ENCODE measurements around the gene ACKR1.
A peak's percentile ranks its signal among the peaks of the same experiment; 100 is the strongest.

ACKR1 gene, protein sequence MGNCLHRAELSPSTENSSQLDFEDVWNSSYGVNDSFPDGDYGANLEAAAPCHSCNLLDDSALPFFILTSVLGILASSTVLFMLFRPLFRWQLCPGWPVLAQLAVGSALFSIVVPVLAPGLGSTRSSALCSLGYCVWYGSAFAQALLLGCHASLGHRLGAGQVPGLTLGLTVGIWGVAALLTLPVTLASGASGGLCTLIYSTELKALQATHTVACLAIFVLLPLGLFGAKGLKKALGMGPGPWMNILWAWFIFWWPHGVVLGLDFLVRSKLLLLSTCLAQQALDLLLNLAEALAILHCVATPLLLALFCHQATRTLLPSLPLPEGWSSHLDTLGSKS

GRCh38 chr1:159204161-159205141 is at the start of gene ACKR1:
Gene ACKR1 (plus strand): TSS chr1:159204875. CDS start chr1:159204960, 85 bp downstream.
- DNase-seq (ENCODE audit: low read depth in 2 of 2) = no peak

DNA sequence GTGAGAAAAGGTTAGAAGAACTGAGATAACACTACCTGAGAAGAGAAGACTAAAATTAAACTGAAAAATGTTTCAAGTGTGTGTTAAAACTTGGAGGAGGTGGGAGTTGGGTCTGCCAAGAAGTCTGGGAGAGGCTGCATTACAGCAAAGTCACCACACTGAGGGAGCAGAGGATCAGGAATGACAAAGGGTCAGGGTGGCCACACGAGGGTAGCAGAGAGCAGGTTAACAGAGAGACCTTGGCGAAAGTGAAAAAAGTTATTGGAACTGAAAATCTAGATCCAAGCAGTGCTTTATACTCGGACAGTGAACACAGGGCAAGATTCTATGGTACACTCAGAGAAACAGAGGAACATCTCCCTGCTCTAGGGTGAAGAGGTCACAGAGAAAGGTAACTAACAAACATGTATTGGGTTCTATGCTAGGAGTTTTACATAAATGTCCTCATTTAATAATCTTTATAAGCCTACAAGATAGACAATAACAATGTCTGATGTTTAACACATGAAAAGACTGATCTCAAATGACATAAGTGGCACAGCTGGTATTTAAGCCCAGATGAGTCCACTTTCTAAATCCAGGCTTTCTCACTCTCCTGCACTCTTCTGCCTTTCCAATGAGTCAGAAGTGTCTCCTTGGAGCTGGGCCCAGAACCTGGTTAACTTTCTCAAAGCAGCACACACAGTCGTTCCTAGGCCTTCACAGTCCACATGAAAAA is 43.5 kb upstream of the ACKR1 start:
- peak in 1 of 2 donors; percentile 24 for DNase-seq (ENCODE audit: low read depth in 2 of 2)

DNA sequence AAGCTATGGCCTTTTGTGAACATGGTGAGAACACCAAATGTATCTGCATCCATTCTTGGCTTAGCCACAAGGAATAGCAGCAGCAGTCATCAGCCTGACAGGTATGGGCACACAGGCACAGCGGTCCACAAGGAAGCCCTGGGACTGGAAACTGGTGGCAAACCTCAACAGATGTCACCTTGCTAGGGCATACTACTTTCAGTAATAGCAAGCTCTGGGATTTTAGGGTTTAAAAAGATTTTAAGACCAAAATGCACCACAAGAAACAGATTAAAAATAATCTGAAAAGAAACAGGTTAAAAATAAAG is 43.0 kb upstream of the ACKR1 start:
- DNase-seq (ENCODE audit: low read depth in 2 of 2) = no peak

DNA sequence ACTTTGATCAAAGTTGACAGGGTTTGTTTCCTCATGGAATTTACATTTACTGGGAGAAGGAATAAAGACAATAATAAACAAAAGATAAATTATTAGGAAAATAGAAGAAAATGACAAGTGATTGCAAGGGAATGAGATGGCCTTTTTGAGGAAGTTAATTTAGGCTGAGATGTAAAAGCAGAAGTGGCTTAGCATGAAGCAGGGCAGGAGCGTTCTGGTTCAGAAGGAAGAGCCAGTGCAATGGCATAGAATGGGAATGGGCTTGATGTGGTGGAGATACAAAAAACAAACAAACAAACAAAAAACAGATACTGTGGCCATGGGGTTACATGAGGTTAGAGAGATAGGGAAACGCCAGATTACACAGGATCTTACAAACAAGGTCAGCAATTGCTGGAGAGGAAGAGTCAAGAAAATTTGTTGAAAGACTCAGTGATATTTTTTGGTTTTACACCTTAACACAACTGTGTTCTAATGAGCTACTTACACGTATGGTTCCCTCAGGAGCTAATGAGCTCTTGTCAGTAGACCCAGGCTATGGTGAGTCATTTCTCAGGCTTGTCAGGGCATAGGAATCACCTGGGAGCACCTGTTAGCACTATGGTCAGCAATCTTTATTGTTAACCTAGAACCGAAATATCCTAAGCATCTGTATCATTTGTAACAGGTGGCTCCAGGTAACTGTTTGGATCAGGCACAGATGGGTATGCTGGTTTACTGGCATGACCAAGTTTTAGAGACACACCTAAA is 42.0 kb upstream of the ACKR1 start:
- no peak for DNase-seq (ENCODE audit: low read depth in 2 of 2)

GRCh38 chr1:159163614-159164228 is 41.0 kb upstream of the ACKR1 start:
- DNase-seq (ENCODE audit: low read depth in 2 of 2) = no peak

DNA sequence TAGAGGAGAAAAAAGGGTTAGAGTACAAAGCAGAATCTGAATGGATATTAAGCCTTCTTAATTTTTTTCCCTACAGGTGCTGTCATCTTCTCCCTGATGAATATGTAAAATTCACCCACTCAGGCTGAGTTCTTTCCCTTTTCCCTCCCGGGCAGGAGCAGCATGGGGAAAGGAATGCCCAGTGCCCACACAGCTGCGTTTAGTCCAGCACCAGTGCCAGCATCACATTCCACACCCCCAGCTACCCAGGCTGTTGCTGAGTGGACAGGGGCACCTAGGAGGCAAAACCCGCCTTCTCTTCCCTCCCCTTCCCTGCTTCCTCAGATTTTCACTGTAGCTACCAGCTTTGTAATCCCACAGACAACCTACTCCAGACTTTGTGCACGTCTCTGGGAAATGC is 36.6 kb upstream of the ACKR1 start:
- DNase-seq (ENCODE audit: low read depth in 2 of 2) = no peak

- DNase-seq (ENCODE audit: low read depth in 2 of 2) = no peak
Observed at GRCh38 chr1:159170639-159171038, 34.0 kb upstream of the ACKR1 start.

DNA sequence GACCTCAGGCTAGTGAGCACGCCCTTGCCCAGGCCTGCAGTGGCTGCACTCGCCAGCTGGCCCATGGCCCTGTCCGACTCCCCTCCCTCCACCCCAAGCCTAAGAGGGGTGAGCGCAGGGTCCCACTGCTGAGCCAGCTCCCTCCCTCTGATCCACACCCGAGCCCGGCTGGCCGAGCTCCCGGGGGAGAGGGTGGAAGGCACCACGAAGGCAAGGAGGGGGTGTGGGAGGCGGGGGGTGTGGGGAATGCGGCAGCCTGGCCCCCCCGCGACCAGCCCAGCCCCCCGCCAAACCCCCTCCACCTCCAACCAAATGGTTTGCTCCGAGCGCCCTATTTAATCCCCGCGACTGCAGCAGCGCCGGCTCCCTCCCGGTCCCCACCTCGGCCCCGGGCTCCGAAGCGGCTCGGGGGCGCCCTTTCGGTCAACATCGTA is 33.4 kb upstream of the ACKR1 start, which contains the start of gene CADM3:
Gene CADM3 (plus strand): TSS at position 362 of the 434 bp plus-strand sequence. CDS start 151 bp downstream, outside the sequence.
- no peak for DNase-seq (ENCODE audit: low read depth in 2 of 2)

- no peak for DNase-seq (ENCODE audit: low read depth in 2 of 2)
Observed at GRCh38 chr1:159171688-159172501, 32.8 kb upstream of the ACKR1 start.

DNA sequence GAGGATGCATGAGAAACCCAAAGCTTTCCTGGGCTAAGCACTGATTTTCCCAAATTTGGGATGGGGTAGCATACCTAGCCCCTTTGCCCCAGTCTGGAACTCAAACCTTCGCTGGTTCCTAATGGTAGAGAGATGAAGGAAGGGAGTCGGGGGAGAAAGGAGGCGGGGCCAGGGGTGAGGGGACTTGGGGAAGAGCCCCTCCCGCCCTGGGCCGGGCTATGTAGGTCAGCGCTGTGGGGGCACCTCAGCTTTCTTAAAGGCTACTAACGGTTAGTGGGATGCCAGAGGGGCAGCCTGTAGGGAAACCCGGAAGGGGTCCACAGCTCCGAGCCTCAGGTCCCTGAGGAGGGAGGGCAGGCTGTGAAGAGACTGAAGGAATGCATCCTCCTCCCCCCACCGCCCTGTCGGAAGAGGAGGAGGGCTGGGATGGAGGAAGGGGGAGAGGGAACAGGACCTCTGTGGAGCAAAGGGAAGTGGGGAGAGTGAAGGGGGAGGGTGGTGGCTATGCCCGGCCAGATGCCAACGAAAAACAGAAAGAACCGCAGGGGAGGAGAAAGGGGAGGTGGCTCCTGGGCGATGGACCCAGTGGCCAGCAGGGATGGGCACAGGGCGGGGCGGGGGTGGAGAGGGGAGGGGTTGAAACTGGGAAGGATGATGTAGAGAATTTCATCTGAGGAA is 31.9 kb upstream of the ACKR1 start:
- DNase-seq (ENCODE audit: low read depth in 2 of 2) = no peak

- no peak for DNase-seq (ENCODE audit: low read depth in 2 of 2)
Observed at GRCh38 chr1:159173320-159173719, 31.4 kb upstream of the ACKR1 start.

DNA sequence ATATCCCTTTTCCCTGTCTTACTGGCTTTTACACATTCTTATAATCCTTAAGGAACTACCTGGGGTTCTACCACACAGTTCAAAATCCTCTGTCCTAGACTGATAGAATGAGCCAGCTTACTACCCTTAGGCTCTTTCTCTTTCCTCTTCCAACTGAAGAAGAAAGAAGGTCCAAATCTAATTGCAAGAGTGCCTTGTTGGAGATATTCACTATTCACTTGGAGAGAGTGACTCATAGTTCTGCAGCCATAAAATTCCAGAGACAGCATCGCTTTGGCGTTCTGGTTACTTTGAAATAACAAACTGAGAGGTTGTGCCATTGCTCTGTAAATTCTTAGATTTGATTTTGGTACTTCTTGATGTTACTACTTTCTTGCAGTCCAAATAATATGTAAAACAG is 29.1 kb upstream of the ACKR1 start:
- DNase-seq (ENCODE audit: low read depth in 2 of 2) = no peak

DNA sequence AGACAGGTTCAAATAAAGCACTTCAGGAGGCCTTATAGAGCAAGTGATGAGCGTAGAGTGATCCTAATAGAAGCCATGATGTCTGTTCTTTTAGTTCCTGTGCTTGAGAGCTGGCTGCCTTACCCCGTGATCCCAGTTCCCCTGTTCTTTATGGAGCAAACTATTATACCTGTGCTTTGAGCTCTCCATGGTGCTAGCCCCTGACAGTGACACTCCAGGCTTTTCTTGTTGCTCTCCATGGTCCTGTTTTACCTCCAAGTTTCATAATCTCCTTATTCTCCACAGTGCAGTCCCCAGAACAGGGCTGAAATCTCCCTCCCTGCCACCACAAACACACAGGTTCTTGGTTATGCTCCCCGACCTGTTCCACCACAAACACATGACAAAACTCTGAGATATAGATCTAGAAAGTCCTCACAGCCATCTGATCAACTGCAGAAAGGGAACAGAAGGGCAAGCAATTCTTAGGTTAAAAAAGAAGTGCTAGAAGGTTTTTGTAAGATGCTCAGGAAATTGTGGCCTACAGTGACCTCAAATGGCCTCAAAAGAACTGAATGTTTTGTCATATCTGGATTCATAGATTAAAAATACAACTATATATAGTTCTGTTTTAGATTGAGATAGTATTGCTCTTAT is 27.3 kb upstream of the ACKR1 start:
- DNase-seq (ENCODE audit: low read depth in 2 of 2) = no peak

- DNase-seq (ENCODE audit: low read depth in 2 of 2) = no peak
Observed at GRCh38 chr1:159179906-159180305, 24.8 kb upstream of the ACKR1 start.

DNA sequence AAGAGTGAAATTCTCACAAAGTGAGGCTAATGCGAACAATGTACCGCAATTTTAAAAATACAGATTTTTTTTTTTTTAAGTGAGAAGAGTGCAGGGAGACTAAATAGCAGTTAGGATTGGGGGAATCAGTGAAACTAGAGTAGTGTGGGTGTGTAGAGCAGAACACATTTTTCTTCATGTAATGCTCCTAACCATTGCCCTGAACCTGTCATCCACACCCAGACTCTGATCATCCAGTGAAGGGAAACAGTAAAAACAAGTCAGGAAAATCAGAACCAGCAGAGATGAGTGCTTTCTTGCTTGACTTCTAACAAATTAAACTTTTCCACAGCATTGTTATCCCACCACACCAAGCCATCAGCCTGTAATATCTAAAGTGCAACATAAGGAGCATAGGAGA is 24.2 kb upstream of the ACKR1 start:
- DNase-seq (ENCODE audit: low read depth in 2 of 2) = no peak

- no peak for DNase-seq (ENCODE audit: low read depth in 2 of 2)
Observed at GRCh38 chr1:159181328-159182024, 23.2 kb upstream of the ACKR1 start.

GRCh38 chr1:159184201-159184600 is 20.5 kb upstream of the ACKR1 start:
- DNase-seq (ENCODE audit: low read depth in 2 of 2) = no peak

GRCh38 chr1:159185121-159185520 is 19.6 kb upstream of the ACKR1 start:
- DNase-seq (ENCODE audit: low read depth in 2 of 2) = no peak
